ENCODE measurements around the gene MC3R. TPM values are rescaled to one million over a fixed set of nuclear protein-coding genes. Genes with fewer than 3 reads are reported as not detected.

MC3R gene
- total and polyA plus RNA-seq, 4 donors = not detected

DNA sequence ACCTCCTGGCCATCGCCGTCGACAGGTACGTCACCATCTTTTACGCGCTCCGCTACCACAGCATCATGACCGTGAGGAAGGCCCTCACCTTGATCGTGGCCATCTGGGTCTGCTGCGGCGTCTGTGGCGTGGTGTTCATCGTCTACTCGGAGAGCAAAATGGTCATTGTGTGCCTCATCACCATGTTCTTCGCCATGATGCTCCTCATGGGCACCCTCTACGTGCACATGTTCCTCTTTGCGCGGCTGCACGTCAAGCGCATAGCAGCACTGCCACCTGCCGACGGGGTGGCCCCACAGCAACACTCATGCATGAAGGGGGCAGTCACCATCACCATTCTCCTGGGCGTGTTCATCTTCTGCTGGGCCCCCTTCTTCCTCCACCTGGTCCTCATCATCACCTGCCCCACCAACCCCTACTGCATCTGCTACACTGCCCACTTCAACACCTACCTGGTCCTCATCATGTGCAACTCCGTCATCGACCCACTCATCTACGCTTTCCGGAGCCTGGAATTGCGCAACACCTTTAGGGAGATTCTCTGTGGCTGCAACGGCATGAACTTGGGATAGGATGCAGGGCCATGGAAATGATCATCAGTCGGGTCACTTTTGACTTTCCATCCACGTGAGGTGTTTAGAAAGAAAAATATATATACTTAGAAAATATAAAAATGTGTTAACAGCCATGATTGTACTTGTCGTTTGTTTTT lies 868 bp downstream of the MC3R start:
- TF ChIP-seq, protein P1, sequence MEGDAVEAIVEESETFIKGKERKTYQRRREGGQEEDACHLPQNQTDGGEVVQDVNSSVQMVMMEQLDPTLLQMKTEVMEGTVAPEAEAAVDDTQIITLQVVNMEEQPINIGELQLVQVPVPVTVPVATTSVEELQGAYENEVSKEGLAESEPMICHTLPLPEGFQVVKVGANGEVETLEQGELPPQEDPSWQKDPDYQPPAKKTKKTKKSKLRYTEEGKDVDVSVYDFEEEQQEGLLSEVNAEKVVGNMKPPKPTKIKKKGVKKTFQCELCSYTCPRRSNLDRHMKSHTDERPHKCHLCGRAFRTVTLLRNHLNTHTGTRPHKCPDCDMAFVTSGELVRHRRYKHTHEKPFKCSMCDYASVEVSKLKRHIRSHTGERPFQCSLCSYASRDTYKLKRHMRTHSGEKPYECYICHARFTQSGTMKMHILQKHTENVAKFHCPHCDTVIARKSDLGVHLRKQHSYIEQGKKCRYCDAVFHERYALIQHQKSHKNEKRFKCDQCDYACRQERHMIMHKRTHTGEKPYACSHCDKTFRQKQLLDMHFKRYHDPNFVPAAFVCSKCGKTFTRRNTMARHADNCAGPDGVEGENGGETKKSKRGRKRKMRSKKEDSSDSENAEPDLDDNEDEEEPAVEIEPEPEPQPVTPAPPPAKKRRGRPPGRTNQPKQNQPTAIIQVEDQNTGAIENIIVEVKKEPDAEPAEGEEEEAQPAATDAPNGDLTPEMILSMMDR (IDR thresholded peaks at IDR 0.05; ENCODE audit: control extremely low read depth, extremely low read depth) = no peak
- Histone ChIP-seq H3K36me3 (ENCODE audit: control insufficient read depth in 4 of 4, insufficient read depth in 4 of 4, low read length in 4 of 4) (no peaks in the 10 kb centered on the region), H3K9ac (ENCODE audit: insufficient read depth in 1 of 2, low read length in 2 of 2) (no peak overlapping the region), H3K4me3 (no peak overlapping the region), H3K27me3 (ENCODE audit: control insufficient read depth in 3 of 3, insufficient read depth in 3 of 3, low read length in 2 of 3) (peaks cover 4 to 14% (median 14%) of the 10 kb centered on the region in 3 donors), H3K27ac (ENCODE audit: low read depth in 1 of 2, low read length in 1 of 2) (no peak overlapping the region), H3K9me3 (ENCODE audit: control insufficient read depth in 4 of 4, insufficient read depth in 3 of 4, low read length in 3 of 4) (no peaks in the 10 kb centered on the region), H3K4me1 (ENCODE audit: control insufficient read depth in 5 of 5, insufficient read depth in 5 of 5, low read length in 5 of 5) (peaks cover 0 to 1% (median 0%) of the 10 kb centered on the region in 5 donors)
- DNase-seq (peak; percentile 2 to 31 (median 17)), ATAC-seq (ENCODE audit: insufficient read depth, low FRiP score) (no peak)
- 68 to 77% methylated on average over 32 of the region's 32 CpGs for WGBS, 2 donors

DNA sequence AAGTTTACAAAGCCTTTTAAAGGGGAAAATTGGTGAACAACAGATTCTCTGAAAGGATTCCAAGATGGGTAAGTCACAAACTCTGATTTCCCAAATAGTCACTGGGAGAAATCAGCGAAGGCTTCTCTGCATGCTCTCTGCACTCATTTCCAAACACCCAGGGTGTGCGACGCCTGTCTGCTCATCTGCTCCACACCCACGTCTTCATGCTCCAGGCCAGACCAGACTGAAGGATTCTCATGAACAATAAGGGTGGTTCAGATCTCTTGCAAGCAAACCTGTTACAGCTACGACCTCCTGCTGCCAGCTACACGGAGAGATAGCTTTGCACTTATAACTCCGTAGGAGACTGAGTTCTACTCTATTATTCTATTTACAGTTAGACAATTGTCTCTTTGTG lies 1.4 kb downstream of the MC3R start:
- H3K27me3 ChIP-seq (ENCODE audit: control insufficient read depth in 3 of 3, insufficient read depth in 3 of 3, low read length in 2 of 3) = peaks cover 4 to 14% (median 12%) of the 10 kb centered on the region in 3 donors
- WGBS, 2 donors = 61 to 76% methylated on average over 7 of the region's 7 CpGs
- no peaks in the 10 kb centered on the region for H3K9me3 ChIP-seq (ENCODE audit: control insufficient read depth in 4 of 4, insufficient read depth in 3 of 4, low read length in 3 of 4)
- H3K9ac ChIP-seq (ENCODE audit: insufficient read depth in 1 of 2, low read length in 2 of 2) = no peak overlapping the region
- H3K4me3 ChIP-seq = no peak overlapping the region
- no peak for ATAC-seq (ENCODE audit: insufficient read depth, low FRiP score)
- TF ChIP-seq, protein P1 (IDR thresholded peaks at IDR 0.05; ENCODE audit: control extremely low read depth, extremely low read depth) = no peak
- peaks cover 0 to 1% (median 0%) of the 10 kb centered on the region in 5 donors for H3K4me1 ChIP-seq (ENCODE audit: control insufficient read depth in 5 of 5, insufficient read depth in 5 of 5, low read length in 5 of 5)
- no peaks in the 10 kb centered on the region for H3K36me3 ChIP-seq (ENCODE audit: control insufficient read depth in 4 of 4, insufficient read depth in 4 of 4, low read length in 4 of 4)
- no peak overlapping the region for H3K27ac ChIP-seq (ENCODE audit: low read depth in 1 of 2, low read length in 1 of 2)
- DNase-seq = no peak

DNA sequence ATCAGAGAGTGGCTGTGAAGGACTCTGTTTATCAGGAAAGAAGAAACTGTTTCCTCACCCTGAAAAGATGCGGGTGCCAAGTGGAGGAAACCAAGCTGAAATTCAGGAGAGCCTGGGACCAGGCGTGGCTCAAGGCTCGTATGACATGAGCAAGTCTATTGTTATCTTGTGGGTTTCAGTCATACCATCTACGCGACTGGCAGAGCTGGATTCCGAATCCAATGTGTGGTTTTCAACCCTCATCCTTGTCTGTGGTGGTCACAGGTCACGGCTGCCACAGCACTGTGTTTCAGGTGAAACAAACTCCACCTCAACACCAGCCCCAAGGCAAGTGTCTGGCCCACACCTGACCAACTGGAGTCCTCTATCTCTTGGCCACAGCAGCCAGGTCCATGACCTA lies 9.1 kb downstream of the MC3R start:
- DNase-seq (no peak), ATAC-seq (ENCODE audit: insufficient read depth, low FRiP score) (no peak)
- no peaks in the 10 kb centered on the region for H3K36me3 ChIP-seq (ENCODE audit: control insufficient read depth in 4 of 4, insufficient read depth in 4 of 4, low read length in 4 of 4)
- TF ChIP-seq, protein P1 (IDR thresholded peaks at IDR 0.05; ENCODE audit: control extremely low read depth, extremely low read depth) = no peak
- H3K9ac ChIP-seq (ENCODE audit: insufficient read depth in 1 of 2, low read length in 2 of 2) = no peak overlapping the region
- no peak overlapping the region for H3K27ac ChIP-seq (ENCODE audit: low read depth in 1 of 2, low read length in 1 of 2)
- no peak overlapping the region for H3K4me3 ChIP-seq
- no peaks in the 10 kb centered on the region for H3K4me1 ChIP-seq (ENCODE audit: control insufficient read depth in 5 of 5, insufficient read depth in 5 of 5, low read length in 5 of 5)
- no peaks in the 10 kb centered on the region for H3K9me3 ChIP-seq (ENCODE audit: control insufficient read depth in 4 of 4, insufficient read depth in 3 of 4, low read length in 3 of 4)
- WGBS, 2 donors = 84 to 91% methylated on average over 7 of the region's 7 CpGs
- peaks cover 0 to 7% (median 6%) of the 10 kb centered on the region in 3 donors for H3K27me3 ChIP-seq (ENCODE audit: control insufficient read depth in 3 of 3, insufficient read depth in 3 of 3, low read length in 2 of 3)

All from lung (tissue), 12 donors.